DMS79 (cell line): ENCODE measurements around the gene GNG14.
A peak's percentile ranks its signal among the peaks of the same experiment; 100 is the strongest.
"Not testable (repeated sequence)": the region's sequence is repeated elsewhere in the genome, so short reads cannot be mapped to it uniquely, and the experiment has no call there.

Experiments used
- DNase-seq: peaks from one replicate; lab custom pipeline; 2025; lab: John Stamatoyannopoulos, UW

Gene GNG14

DNA sequence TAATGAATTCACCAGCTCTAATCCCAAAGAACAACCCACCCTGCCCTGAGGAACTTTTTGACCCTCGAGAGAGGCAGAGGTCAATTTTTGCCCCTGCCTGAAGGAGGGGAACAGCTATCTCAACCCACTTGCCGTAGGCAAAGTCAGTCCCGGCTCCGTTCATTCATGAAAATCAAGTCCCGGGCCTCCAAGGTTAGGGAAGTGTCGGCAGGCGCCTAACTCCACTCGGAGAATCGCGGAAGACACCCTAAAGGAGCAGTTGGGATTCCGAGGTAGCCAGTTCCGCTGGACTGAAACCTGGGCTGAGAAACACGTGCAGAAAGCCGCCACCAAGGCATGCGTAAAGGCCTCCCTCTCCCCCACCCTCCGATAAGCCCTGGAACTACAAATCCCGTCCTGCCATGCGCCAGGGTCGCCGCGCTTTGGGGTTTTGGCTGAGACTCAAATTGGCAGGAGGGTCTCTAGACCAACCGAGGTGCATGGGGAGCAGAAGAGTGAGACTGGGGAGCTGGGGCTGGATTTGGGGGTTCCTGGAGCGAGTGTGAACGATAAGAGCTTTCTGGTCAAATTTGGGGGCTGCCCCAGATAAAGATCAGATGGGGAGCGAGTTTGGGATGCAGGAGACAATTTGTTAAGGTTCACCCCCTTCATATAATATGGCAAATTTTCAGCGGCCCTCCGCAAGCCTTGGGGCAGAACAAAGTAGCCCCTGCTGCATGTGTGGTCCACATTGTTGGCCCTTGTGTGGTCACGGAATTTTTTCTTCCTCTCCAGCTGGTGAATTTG lies 36.0 kb downstream of the GNG14 start, which contains the start of gene TNPO2:
TSS of gene TNPO2 (minus strand) at position 292 of the 786 bp plus-strand sequence. CDS start 2,955 bp downstream, outside the sequence.
- peak; percentile 82 for DNase-seq

GRCh38 chr19:12725612-12726011 lies 37.8 kb downstream of the GNG14 start:
- DNase-seq = not testable (repeated sequence)

DNA sequence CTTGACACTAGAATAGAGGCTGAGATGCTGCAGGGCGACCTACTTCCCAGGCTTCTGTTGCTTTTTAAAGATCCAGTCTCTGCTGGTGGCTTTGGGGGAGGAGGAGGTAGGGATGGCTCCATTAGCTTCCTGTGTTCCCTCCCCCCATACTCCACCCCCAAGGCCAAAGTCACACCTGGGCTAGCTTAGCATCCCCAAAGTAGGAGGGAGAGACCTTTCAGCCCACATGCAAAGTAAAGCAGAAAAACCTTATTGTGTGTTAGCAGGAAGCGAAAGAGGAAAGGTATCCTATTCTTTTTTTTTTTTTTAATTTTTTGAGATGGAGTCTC lies 39.2 kb downstream of the GNG14 start:
- no peak for DNase-seq

- DNase-seq = no peak
These were observed 40.1 kb downstream of the GNG14 start for GRCh38 chr19:12727745-12728433.

DNA sequence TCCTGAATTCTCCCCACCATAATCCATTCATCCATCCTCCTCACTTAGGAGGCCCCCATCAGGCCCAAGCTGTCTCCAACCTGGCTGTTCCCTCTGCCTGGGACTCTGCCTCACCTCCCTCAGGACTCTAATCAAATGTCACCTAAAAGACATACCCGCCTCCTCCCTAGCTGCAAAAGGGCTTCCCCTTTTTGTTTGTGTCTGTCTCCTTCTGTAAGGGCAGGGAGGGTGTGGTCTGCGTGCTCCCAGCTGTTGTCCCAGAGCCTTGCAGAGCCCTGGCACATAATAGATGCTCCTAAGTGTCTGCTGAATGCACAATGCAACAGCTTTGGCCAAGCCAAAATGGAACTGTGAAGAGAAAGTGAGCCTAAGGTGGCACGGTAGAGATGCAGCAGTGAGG lies 42.3 kb downstream of the GNG14 start:
- DNase-seq = no peak

DNA sequence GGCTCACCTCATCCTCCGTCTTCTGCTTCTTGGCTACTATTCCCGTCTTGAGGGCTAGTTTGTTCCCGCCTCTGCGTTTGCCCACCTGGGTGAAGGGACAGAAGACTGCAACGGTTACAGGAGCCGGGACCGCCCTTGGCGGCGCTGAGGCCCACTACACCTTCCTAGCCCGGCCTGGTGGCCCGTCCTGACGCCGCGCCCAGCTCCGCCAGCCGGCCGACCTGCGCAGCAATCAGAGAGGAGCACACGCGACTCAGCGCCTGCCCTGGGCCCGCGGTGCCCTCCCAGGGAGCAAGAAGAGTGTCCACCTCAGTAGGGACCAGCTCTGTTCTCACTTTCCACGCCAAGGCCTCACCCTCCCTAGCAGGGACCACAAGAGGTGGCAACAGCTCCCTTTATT lies 43.5 kb downstream of the GNG14 start:
- no peak for DNase-seq

DNA sequence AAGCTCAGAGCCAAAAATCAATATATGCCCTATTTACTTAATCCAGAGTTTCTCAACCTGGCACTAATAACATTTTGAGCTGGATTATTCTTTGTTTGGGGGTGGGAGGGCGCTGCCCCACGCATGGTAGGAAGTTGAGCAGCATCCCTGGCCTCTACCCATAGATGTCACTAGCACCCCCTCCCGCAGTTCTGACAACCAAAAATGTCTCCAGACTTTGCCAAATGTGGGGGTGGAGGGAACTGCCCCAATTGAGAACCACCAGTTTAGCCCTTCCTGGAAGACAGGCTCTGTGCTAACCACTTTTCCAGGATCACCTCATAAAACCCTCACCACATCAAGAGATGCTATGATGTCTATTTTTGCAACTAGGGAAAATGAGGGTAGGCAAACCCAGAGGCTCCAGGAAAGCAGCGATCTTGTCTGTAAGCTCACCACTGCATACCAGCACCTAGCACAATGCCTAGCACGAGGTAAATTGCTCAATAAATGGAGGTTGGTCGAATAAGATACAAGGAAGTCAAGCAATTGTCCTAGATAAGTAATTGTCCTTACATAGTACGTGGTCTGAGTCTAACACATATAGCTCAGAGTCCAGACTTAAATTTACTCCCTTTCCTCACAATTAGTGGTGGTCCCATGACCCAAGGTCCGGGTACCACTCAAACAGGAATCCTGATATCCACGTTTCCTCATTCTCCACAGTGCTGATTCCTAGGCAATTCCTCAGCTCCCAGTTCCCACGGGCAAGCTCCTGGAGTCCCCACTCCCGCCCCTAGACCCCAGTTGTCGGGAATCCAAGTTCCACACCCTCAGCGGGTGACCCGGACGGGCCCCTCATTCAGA lies 45.8 kb downstream of the GNG14 start:
- DNase-seq = no peak

- DNase-seq = peak; percentile 100
These were observed 49.4 kb downstream of the GNG14 start, which contains the start of gene GET3 for GRCh38 chr19:12736995-12737834. Gene GET3, plus strand, starts transcription at chr19:12737497. Its CDS starts 9 bp downstream, at chr19:12737506.

DNA sequence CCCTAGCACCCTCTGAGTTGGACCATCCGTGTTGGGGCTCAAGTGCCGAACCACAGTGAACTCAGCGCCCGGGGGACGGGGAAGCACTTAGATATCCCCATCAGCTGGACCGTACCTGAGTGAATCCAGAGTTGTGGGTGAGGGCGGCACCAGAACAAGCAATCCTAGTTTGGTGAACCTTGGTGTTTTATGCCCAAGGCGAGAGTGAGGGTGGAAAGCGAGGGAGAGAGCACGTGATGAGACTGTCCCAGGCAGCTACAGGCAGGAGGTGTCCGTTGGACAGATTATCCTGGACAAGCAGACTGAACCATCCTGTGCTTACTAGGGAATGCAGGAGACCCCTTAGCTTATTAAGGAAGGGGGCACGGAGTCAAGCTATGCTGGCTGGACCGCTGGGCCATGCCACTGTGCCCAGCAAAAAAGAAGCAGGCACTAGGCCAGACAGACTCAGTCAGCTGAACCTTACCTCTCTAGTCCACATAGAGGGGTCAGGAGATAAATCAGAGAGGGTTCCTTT lies 50.1 kb downstream of the GNG14 start:
- DNase-seq = no peak
